Measurements from ENCODE around the gene ASB14.
"Not testable (repeated sequence)": the region's sequence is repeated elsewhere in the genome, so short reads cannot be mapped to it uniquely, and the experiment has no call there.

The ASB14 gene

DNA sequence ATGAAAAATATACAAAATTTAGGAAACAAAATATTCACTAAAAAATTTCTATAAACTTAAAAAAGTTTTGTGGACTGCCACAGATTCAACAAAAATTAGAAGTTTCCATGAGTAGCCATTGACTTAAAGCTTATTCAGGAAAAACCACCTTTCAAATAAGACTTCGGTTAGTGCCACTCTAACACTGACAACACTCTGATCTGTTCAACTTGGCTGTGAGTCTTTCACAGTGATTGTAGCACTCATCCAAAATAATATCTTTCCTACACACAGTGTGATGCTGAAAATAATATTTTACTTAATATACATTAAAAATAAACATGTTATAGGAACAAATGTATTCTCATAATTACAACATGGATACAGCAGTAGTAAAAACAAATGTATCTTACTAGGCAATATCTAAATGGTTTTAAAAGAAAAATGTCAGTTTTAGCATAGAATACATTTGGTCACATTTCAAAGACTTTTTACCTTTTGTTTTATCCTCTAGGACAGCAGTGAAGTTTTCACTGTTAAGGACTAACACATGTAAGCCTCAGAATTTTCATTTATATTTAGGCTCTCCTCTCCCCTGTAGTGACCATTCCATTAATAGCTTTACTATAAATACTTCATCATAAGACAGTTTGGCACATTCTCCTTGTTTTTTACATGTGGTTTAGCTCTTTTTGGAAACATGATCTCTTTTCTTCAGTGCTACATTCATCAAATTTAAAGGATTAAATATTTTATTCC, at the start of gene ASB14:
ASB14 (minus strand) TSS at position 527 of the 738 bp plus-strand sequence. CDS start 652 bp downstream, outside the sequence.
- no peak for DNase-seq (ENCODE audit: low read depth)

DNA sequence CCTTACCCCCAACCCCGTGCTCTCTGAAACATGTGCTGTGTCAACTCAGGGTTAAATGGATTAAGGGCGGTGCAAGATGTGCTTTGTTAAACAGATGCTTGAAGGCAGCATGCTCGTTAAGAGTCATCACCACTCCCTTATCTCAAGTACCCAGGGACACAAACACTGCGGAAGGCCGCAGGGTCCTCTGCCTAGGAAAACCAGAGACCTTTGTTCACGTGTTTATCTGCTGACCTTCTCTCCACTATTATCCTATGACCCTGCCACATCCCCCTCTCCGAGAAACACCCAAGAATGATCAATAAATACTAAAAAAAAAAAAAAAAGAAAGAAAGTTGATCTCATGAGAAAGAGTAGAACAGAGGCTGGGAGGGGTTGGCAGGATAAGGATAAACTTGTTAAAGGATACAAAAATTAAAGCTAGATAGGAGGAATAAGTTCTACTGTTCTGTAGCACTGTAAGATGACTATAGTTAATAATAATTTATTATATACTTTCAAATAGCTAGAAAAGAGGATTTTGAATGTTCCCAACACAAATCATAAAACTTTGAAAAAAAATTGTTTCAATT, 46.7 kb upstream of the ASB14 start:
- not testable (repeated sequence) for DNase-seq (ENCODE audit: low read depth)

DNA sequence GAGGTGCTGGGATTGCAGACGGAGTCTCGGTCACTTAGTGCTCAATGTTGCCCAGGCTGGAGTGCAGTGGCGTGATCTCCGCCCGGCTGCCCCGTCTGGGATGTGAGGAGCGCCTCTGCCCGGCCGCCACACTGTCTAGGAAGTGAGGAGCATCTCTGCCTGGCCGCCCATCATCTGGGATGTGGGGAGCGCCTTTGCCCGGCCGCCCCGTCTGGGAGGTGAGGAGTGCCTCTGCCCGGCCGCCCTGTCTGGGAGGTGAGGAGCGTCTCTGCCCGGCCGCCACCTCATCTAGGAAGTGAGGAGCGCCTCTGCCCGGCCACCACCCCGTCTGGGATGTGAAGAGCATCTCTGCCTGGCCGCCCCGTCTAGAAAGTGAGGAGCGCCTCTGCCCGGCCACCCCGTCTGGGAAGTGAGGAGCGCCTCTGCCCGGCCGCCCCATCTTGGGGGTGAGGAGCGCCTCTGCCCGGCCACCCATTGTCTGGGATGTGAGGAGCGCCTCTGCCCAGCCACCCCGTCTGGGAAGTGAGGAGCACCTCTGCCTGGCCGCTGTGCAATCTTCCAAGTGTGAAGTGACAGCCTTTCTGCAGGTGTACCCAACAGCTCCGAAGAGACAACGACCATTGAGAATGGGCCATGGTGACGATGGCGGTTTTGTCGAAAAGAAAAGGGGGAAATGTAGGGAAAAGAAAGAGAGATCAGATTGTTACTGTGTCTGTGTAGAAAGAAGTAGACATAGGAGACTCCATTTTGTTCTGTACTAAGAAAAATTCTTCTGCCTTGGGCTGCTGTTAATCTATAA, 46.0 kb upstream of the ASB14 start:
- DNase-seq (ENCODE audit: low read depth) = not testable (repeated sequence)

DNA sequence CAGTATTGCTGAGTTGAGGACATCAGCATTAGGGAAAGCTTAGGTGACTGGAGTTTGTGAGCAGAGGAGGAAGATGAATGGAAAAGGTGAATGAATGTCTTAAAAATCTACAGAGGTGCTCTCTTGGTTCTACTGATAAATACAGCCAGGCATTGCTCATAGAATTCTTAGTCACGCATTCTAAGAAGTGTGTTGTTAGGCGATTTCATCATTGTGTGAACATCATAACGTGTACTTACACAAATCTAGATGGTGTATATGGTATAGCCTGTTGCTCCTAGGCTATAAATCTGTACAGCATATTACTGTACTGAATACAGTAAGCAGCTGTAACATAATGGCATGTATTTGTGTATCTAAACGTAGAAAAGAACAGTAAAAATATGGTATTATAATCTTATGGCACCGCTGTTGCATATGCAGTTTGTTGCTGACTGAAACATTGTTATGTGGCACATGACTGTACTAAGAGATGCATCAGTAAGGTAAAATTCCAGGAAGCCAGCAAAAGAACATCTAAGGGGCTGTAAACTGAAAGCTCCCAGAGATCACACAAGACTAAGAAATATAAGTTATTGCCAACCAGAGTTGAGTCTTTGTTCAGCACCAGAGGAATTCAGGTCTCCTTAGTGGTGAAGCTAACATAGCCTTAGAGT, 42.9 kb upstream of the ASB14 start:
- DNase-seq (ENCODE audit: low read depth) = no peak

DNA sequence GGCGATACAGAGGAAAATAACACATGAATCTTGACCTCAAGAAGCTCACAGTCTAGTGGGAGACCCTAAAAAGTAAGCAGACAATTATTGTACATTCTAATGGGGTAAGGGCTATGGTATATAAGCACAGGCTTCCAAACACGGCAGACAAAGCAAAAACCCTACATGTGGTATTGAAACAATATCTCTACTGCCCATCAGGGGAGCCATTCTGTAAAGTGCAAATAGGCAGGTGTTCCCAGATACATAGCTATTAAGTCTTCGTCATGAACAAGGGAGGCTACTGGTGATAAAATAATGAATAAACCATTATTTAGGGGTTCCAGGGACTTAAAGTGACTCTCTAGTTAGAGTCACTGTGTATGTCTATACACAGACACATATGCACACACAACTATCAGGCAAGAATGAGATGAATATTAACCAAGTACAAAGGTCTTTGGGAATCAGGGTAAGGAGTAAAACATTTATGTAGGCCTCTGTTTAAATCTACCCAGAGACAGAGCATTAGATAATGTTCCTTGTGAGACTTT, 38.7 kb upstream of the ASB14 start:
- no peak for DNase-seq (ENCODE audit: low read depth)

DNA sequence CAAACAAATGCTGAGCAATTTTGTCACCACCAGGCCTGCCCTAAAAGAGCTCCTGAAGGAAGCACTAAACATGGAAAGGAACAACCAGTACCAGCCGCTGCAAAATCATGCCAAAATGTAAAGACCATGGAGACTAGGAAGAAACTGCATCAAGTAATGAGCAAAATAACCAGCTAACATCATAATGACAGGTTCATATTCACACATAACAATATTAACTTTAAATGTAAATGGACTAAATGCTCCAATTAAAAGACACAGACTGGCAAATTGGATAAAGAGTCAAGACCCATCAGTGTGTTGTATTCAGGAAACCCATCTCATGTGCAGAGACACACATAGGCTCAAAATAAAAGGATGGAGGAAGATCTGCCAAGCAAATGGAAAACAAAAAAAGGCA, 34.0 kb upstream of the ASB14 start:
- not testable (repeated sequence) for DNase-seq (ENCODE audit: low read depth)

DNA sequence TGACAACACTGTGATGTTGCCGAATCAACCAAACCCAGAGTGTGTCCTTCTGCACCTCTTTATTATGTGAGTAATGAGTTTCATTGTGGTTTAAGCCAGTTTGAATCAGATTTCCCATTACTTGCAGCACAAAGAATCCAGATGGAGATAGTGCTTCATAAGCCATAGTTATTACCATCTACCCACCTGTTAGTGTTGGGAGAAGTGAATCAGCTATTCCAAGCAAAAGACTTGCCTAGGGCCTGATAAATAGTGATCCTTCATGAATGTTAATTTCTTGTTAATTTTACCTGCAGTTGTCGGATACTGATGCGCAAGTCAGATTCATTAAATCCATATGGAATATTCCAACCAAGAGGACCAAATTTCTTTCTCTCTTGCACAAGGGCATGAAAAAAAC, 21.7 kb upstream of the ASB14 start:
- DNase-seq (ENCODE audit: low read depth) = no peak

DNA sequence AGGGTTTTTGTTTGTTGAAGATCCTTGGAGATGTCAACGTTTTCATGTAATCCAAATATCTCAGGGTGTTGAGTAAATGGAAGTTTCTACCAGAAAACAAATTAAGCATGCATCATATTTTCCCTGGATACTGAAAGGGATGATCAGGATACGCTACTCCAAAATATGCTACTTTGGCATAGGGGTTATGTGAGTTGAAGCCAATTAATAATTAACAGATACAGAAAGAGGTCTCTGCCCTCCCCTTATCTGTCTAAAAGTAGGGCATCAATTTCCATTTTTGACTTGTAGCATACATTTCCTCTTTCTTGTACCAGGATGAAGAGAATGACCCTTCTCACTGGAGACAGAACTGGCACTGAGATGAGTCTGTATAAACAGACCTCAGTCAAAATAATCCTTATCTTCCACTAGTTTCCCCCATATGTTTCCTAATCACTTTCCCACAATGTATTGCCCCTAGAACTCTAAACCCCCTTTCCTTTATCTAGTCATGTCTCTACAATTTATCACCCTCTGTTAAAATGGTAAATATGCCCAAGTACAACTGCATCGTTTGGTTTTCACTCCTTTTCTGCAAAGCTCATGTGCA, 17.4 kb upstream of the ASB14 start:
- DNase-seq (ENCODE audit: low read depth) = no peak

DNA sequence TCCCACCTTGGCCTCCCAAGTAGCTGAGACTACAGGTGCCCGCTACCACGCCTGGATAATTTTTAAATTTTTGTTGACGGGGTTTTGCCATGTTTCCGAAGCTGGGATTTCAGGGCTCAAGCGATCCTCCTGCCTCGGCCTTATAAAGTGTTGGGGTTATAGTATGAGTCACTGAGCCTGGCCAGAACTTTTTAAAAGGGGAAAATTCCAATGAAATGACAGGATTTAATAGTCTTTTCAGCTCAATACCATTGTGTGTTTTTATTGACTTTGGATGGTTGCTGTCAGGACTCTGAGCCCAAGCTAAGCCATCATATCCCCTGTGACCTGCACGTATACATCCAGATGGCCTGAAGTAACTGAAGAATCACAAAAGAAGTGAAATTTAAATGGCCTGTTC, 11.0 kb upstream of the ASB14 start:
- not testable (repeated sequence) for DNase-seq (ENCODE audit: low read depth)

DNA sequence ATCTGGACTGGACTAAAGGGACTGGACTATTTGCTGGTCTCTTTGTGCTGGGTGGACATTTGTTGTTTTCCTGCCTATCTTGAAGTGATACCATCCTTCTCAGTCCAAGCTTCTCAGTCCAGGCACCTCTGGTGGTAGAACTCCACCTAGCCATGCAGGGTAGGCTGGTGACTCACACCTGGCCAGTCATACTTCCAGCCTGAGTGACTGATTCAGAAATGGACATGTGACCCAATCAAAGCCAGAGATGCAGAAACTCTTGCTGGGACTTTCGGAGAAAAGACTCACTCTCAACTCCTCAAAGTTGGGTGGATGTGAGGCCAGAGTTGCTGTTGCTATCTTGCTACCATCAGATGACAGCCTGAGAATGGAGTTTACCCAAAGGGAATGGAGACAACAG, 5.6 kb upstream of the ASB14 start:
- no peak for DNase-seq (ENCODE audit: low read depth)

DNA sequence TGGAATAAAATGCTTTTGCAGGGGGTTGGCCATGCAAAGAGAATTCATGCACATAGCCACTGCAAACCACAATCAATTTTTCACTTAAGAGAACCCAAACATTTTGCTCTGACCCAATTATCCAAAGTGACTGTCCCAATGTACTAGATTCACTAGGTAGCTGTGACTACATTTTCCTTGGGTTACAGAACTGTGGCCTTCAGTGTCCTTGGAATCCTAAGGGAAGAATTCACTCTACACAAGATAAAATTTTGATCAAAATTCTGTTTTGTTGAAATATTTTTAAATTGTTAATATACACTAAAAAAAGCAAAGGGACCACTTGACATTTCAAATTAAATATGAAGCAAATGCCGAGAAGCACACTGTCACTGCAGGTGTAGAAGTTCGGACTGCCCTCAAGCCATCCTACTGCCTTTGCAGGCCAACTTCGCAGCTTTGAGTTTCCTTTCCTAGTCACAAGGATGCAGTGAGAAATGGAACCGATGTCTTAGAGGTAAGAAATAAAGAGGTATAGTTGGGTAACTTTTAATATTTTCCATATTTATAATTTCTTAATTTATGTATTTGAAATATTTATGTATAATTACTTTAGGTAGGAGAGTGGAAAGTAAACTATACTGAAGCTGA, 527 bp upstream of the ASB14 start:
- no peak for DNase-seq (ENCODE audit: low read depth)

DNA sequence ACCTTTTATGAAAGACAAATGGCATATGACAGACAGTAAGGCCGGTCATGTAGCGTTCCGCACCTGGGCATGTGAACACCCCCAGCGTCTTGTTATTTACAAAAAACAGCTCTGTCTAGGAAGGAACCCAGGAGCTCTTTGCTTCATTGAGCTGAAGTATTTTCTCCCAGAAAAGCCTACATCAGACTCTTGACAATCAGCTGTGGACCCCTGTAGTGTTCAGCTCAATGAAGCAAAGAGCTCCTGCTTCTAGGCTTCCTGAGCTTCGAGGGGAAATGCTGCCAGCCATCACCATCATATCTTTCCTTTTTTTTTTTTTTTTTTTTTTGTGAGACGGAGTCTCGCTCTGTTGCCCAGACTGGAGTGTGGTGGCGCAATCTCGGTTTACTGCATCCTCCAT, 4.1 kb downstream of the ASB14 start:
- no peak for DNase-seq (ENCODE audit: low read depth)

DNA sequence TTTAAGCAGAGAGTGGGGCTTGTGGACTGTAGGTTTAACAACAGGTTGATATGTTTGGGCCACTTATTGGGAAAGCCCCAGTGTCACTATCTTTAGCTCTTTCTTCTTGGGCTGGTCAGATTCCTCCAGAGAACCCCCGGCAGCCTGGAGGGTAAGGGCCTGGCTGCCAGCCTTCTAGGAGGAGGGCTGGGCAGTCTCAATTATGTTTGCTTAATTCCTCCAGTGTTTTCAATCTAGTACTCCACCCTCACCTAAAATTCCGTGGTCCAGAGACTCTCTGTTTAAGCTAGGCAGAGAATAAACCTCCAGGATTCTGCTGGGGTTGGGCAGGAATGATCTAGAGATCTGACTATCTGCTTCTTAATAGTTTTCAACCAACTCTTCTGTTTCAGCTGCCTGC, 5.3 kb downstream of the ASB14 start:
- no peak for DNase-seq (ENCODE audit: low read depth)

DNA sequence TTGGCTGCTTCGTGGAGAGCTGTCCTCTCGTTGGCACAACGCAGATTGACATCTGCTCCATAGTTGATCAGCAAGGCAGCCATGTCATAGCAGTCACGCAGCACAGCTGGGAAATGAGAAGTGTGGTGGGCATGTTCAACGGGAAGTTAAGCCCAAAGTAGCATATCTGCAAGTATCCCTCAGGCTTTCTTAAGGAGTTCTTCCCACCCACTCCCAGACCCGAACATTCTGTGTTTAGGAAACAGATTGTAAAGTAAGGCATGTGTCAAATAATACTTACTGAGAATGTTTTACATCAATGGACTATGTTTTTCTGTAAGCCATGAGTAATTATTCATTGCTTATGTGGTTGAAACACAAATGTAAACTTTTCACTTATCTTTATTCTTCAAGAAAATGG, 9.2 kb downstream of the ASB14 start:
- DNase-seq (ENCODE audit: low read depth) = no peak

DNA sequence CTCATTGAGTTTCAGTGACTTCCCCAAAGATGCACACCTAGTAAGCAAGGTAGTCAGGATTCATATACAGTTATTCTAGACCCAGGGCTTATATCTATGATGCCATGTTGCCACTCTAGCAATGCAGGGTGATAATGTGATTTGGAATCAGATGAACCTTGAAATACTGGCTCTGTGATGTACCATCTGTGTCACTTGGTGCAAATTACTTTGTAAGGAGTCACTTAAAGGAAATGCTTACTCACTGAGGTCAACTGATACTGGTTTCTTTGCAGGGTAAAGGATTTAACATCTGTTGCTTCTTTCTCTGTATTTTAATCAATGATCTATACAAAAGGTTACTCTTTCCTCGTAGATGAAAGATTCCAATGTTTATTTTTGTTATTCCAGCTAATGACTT, 10.8 kb downstream of the ASB14 start:
- no peak for DNase-seq (ENCODE audit: low read depth)

DNA sequence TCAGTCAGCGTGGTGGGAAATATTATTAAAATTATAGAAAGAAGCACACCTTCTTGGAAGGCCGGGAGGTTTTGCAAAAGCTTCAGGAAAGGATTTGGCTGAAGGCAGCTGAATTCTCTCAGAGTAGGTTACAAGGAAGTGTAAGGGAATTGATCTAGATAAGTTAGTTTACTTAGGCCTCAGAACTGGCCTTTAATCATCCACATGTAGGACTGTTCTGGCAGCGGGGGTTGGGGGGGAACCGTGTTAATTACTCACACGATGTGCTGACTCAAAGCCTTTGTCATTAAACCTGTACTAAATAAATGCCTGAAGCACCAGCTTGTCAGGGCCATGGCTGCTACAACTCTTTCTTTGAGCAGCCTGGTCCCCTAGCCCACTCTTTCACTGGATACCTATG, 12.8 kb downstream of the ASB14 start:
- DNase-seq (ENCODE audit: low read depth) = no peak

DNA sequence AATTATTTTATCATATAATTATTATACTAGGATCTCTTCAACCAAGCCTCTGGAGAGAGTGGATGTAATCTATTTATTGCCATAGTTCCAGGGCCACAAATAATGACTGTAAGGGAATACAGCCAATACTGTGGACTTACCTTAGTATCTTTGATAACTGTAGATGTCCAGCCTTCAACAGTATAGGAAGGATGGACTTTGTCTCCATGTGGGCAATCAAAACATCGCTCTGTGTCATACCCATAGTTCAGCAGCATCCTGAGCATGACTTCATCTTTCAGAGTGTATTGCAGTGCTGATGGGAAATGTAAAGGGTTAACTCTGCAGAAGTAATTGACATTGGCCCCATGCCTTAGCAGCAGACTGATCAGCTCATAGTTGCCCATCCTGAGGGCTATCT, 14.2 kb downstream of the ASB14 start:
- DNase-seq (ENCODE audit: low read depth) = no peak

DNA sequence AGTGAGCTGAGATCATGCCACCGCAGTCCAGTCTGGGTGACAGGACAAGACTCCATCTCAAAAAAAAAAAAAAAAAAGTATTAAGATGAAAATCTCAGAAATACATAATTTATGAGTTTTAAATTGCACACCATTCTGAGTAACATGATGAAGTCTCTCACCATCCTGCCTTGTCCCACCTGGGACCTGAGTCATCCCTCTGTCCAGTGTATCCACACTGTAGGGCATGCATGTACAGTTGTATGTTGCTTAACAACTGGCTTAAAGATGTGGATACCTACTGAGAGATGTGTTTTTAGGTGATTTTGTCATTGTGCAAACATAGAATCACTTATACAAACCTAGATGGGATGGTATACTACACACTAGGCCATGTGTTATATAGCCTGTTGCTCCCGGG, 17.1 kb downstream of the ASB14 start:
- no peak for DNase-seq (ENCODE audit: low read depth)

DNA sequence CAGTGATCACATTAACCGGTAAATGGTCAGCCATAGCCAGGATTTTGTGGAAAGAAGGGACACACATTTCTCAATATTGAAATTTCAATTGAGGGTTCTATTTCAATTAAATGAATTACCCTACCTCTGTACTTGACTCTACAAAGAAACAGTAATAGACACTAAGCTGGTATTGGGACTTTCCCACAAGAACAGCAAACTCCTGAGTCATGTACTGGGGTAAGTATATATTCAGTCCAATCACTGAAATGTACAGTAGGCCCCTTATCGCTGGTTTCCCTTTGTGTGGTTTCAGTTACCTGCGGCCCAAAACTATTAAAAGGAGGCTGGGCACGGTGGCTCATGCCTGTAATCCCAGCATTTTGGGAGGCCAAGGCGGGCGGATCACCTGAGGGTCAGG, 17.6 kb downstream of the ASB14 start:
- DNase-seq (ENCODE audit: low read depth) = no peak

DNA sequence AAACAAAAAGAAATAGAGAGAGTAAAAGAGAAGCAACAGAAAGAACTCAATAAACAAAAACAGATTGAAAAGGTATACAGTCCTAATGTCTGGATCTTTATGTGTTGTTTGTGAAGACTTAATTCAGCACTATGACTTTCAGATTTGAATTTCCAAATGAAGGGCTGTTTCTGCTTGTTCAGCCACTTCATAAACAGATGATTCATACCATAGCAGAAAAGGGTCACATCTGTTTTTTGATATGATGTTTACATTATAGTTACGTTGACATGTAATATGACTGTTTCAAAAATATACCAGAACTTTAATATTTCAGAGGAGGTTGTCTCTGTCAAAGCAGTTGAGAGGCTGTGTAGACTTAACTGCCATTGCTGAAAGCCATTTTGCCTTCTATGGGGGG, 24.1 kb downstream of the ASB14 start:
- DNase-seq (ENCODE audit: low read depth) = no peak

DNA sequence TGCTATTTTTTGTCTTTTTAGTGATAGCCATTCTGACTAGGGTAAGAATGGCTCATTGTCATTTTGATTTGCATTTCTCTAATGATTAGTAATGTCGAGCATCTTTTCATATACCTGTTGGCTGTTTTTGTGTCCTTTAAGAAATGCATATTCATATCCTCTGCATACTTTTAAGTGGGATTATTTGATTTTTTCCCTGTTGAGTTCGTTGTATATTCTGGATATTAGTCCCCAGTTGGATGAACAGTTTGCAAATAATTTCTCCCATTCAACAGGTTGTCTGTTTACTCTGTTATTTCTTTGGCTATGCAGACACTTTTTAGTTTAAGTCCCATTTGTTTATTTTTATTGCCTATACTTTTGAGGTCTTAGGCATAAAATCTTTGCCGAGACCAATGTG, 30.6 kb downstream of the ASB14 start:
- DNase-seq (ENCODE audit: low read depth) = no peak

DNA sequence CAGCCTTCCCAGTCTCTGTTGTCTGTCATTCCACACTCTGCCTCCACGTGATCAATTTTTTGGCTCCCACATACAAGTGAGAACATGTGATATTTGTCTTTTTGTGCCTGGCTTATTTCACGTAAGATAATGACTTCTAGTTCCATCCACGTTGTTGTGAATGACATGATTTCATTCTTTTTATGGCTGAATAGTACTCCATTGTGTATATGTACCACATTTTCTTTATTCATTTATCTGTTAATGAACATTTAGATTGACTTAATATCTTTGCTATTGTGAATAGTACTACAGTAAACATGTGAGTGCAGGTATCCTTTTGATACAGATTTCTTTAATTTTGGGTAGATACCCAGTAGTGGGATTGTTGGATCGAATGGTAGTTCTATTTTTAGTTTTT, 31.4 kb downstream of the ASB14 start:
- DNase-seq (ENCODE audit: low read depth) = no peak
